Measurements from ENCODE around the gene RPL27A.

The RPL27A gene

DNA sequence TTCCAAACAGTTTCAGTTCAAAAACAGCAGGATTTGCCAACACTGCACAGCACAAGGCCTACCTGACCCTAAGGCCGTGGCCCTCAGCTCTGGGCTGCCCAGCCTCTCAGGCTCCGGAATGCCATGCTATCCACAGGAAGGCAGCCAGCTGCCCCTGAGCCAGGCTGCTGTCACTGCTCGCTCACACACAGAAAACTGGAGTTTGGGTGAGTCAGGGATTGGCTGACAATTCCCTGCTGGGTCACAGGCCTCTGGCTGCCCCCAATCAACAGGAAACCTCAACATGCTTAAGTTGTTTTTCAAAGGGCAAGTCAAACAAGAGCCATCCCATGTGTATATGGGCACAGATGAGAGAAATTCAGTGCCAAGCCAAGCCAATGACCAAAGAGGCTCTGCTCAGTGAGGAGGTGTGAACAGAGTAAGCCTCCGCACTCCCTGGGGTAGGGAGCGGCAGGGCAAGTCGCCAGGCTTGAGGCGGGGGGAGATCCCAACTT, 50.2 kb downstream of the RPL27A start:
- Histone ChIP-seq H3K4me2 (ENCODE audit: low read length) (peak overlapping the region; percentile 58), H3K9me3 (ENCODE audit: insufficient read depth, low read length) (no peaks in the 10 kb centered on the region), H3K36me3 (replicated peaks; ENCODE audit: low read depth, low read length) (no peaks in the 10 kb centered on the region), H3K79me2 (ENCODE audit: low read length) (no peaks in the 10 kb centered on the region), H2AFZ (ENCODE audit: low read depth, low read length) (no peak overlapping the region), H3K9ac (ENCODE audit: low read length) (peak overlapping the region; percentile 38), H3K4me1 (ENCODE audit: low read length) (peaks cover 49% of the 10 kb centered on the region), H3K4me3 (ENCODE audit: low read length) (peak overlapping the region; percentile 21), H3K27me3 (ENCODE audit: low read depth, low read length) (no peaks in the 10 kb centered on the region), H4K20me1 (ENCODE audit: insufficient read depth, low read length) (no peaks in the 10 kb centered on the region), H3K27ac (ENCODE audit: low read length) (peak overlapping the region; percentile 81)
- TF ChIP-seq EZH2phosphoT487 (IDR thresholded peaks at IDR 0.05; ENCODE audit: low read depth) (no peak), CTCF (IDR thresholded peaks at IDR 0.05; ENCODE audit: low read depth, low read length) (no peak)

GRCh38 chr11:8733852-8734251, 51.3 kb downstream of the RPL27A start:
- H4K20me1 ChIP-seq (ENCODE audit: insufficient read depth, low read length): no peaks in the 10 kb centered on the region
- H3K4me2 ChIP-seq (ENCODE audit: low read length): peak overlapping the region; percentile 58
- H3K9me3 ChIP-seq (ENCODE audit: insufficient read depth, low read length): no peaks in the 10 kb centered on the region
- no peaks in the 10 kb centered on the region for H3K27me3 ChIP-seq (ENCODE audit: low read depth, low read length)
- peaks cover 49% of the 10 kb centered on the region for H3K4me1 ChIP-seq (ENCODE audit: low read length)
- no peaks in the 10 kb centered on the region for H3K36me3 ChIP-seq (replicated peaks; ENCODE audit: low read depth, low read length)
- no peak overlapping the region; the same call in 1 of the 2 replicates for H2AFZ ChIP-seq (ENCODE audit: low read depth, low read length)
- no peak for TF ChIP-seq EZH2phosphoT487 (IDR thresholded peaks at IDR 0.05; ENCODE audit: low read depth)
- TF ChIP-seq CTCF (IDR thresholded peaks at IDR 0.05; ENCODE audit: low read depth, low read length): no peak
- H3K9ac ChIP-seq (ENCODE audit: low read length): peak overlapping the region; percentile 31; the same call in 1 of the 2 replicates
- no peak overlapping the region for H3K4me3 ChIP-seq (ENCODE audit: low read length)
- H3K27ac ChIP-seq (ENCODE audit: low read length): peak overlapping the region; percentile 81
- H3K79me2 ChIP-seq (ENCODE audit: low read length): no peaks in the 10 kb centered on the region

DNA sequence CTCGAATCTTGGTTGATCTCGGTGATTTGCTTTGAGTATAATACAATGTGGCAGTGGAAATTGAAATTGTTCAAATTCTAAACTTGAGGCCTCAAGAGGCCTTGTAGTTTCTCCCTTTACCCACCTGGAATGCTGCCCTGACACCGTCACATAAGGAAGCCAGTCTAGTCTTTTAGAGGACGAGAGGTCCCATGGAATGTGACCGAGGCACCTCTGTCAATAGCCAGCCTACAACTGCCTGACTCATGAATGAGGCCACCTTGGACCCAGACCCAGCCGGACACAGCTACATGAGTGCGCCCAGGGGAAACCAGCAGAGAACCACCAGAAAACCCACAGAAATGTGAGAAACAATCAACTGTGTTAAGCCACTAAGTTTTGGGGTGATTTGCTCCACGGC, 52.5 kb downstream of the RPL27A start:
- H2AFZ ChIP-seq (ENCODE audit: low read depth, low read length): no peak overlapping the region
- H3K27ac ChIP-seq (ENCODE audit: low read length): no peak overlapping the region
- no peak overlapping the region for H3K4me2 ChIP-seq (ENCODE audit: low read length)
- peaks cover 49% of the 10 kb centered on the region for H3K4me1 ChIP-seq (ENCODE audit: low read length)
- no peaks in the 10 kb centered on the region for H3K27me3 ChIP-seq (ENCODE audit: low read depth, low read length)
- H3K4me3 ChIP-seq (ENCODE audit: low read length): no peak overlapping the region
- H4K20me1 ChIP-seq (ENCODE audit: insufficient read depth, low read length): no peaks in the 10 kb centered on the region
- no peaks in the 10 kb centered on the region for H3K36me3 ChIP-seq (replicated peaks; ENCODE audit: low read depth, low read length)
- no peaks in the 10 kb centered on the region for H3K9me3 ChIP-seq (ENCODE audit: insufficient read depth, low read length)
- H3K79me2 ChIP-seq (ENCODE audit: low read length): no peaks in the 10 kb centered on the region
- TF ChIP-seq EZH2phosphoT487 (IDR thresholded peaks at IDR 0.05; ENCODE audit: low read depth) (no peak), CTCF (IDR thresholded peaks at IDR 0.05; ENCODE audit: low read depth, low read length) (no peak)
- H3K9ac ChIP-seq (ENCODE audit: low read length): no peak overlapping the region

DNA sequence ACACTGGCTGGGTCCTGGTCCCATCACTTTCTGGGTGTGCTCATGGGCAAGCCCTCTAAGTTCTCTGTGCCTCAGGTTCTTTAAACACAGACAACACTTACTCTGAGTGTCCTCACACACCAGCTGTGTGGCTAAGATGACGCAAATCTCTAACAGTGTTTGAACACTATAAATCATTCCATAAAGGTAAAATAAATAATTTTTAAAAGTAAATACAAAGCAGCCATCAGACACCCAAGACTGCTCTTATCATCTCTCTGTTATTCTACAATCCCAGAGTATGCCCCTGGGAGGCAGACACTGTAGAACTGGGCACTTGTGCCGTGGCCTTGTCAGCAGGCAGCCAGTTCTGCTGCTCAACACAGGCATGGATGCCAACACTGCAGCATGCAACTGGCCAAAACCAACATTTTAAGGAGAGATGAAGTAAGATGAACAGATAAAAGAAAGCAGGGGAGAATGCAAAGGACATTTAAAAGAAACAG, 56.8 kb downstream of the RPL27A start:
- H4K20me1 ChIP-seq (ENCODE audit: insufficient read depth, low read length): no peaks in the 10 kb centered on the region
- no peaks in the 10 kb centered on the region for H3K9me3 ChIP-seq (ENCODE audit: insufficient read depth, low read length)
- H3K27me3 ChIP-seq (ENCODE audit: low read depth, low read length): no peaks in the 10 kb centered on the region
- no peak overlapping the region for H3K27ac ChIP-seq (ENCODE audit: low read length)
- no peaks in the 10 kb centered on the region for H3K79me2 ChIP-seq (ENCODE audit: low read length)
- H2AFZ ChIP-seq (ENCODE audit: low read depth, low read length): no peak overlapping the region
- TF ChIP-seq EZH2phosphoT487 (IDR thresholded peaks at IDR 0.05; ENCODE audit: low read depth): no peak
- no peak for TF ChIP-seq CTCF (IDR thresholded peaks at IDR 0.05; ENCODE audit: low read depth, low read length)
- no peaks in the 10 kb centered on the region for H3K36me3 ChIP-seq (replicated peaks; ENCODE audit: low read depth, low read length)
- H3K9ac ChIP-seq (ENCODE audit: low read length): no peak overlapping the region
- H3K4me1 ChIP-seq (ENCODE audit: low read length): peaks cover 21% of the 10 kb centered on the region
- H3K4me2 ChIP-seq (ENCODE audit: low read length): no peak overlapping the region
- no peak overlapping the region for H3K4me3 ChIP-seq (ENCODE audit: low read length)

All from OCI-LY3 (cell line).